ENCODE results near the gene LRRC40.
"Not testable (repeated sequence)": the region's sequence is repeated elsewhere in the genome, so short reads cannot be mapped to it uniquely, and the experiment has no call there.

The LRRC40 gene

GRCh38 chr1:70205434-70206118, at the start of gene LRRC40:
Gene LRRC40, minus strand, starts transcription at chr1:70205579. Its CDS starts 39 bp downstream, at chr1:70205540.
- DNase-seq (ENCODE audit: low read depth in 2 of 2), result peak; percentile 90 to 92

- no peak for DNase-seq (ENCODE audit: low read depth in 2 of 2)
Observed at GRCh38 chr1:70248729-70249128, 43.4 kb upstream of the LRRC40 start.

- DNase-seq (ENCODE audit: low read depth in 2 of 2), result no peak
Observed at GRCh38 chr1:70247768-70248167, 42.4 kb upstream of the LRRC40 start.

- no peak for DNase-seq (ENCODE audit: low read depth in 2 of 2)
Observed at GRCh38 chr1:70247122-70247521, 41.7 kb upstream of the LRRC40 start.

- no peak for DNase-seq (ENCODE audit: low read depth in 2 of 2)
Observed at GRCh38 chr1:70239940-70240339, 34.6 kb upstream of the LRRC40 start.

- DNase-seq (ENCODE audit: low read depth in 2 of 2), result no peak
Observed at GRCh38 chr1:70234733-70235132, 29.4 kb upstream of the LRRC40 start.

- DNase-seq (ENCODE audit: low read depth in 2 of 2), result no peak
Observed at GRCh38 chr1:70231475-70231874, 26.1 kb upstream of the LRRC40 start.

GRCh38 chr1:70228670-70229069, 23.3 kb upstream of the LRRC40 start:
- DNase-seq (ENCODE audit: low read depth in 2 of 2), result no peak

GRCh38 chr1:70227439-70227838, 22.1 kb upstream of the LRRC40 start:
- no peak for DNase-seq (ENCODE audit: low read depth in 2 of 2)

- no peak for DNase-seq (ENCODE audit: low read depth in 2 of 2)
Observed at GRCh38 chr1:70224954-70225353, 19.6 kb upstream of the LRRC40 start.

GRCh38 chr1:70222716-70223235, 17.4 kb upstream of the LRRC40 start:
- no peak for DNase-seq (ENCODE audit: low read depth in 2 of 2)

- peak; percentile 91 for DNase-seq (ENCODE audit: low read depth in 2 of 2)
Observed at GRCh38 chr1:70221238-70222121, 16.1 kb upstream of the LRRC40 start, which contains the start of gene SRSF11. Gene SRSF11, plus strand, starts transcription at chr1:70221380. Its CDS starts 257 bp downstream, at chr1:70221637.

GRCh38 chr1:70220517-70221237, 15.3 kb upstream of the LRRC40 start:
- DNase-seq (ENCODE audit: low read depth in 2 of 2), result no peak

- no peak for DNase-seq (ENCODE audit: low read depth in 2 of 2)
Observed at GRCh38 chr1:70220015-70220414, 14.6 kb upstream of the LRRC40 start.

GRCh38 chr1:70211541-70211940, 6.2 kb upstream of the LRRC40 start:
- no peak for DNase-seq (ENCODE audit: low read depth in 2 of 2)

- no peak for DNase-seq (ENCODE audit: low read depth in 2 of 2)
Observed at GRCh38 chr1:70210820-70211219, 5.4 kb upstream of the LRRC40 start.

GRCh38 chr1:70208292-70208691, 2.9 kb upstream of the LRRC40 start:
- DNase-seq (ENCODE audit: low read depth in 2 of 2), result no peak

- no peak for DNase-seq (ENCODE audit: low read depth in 2 of 2)
Observed at GRCh38 chr1:70207492-70207891, 2.1 kb upstream of the LRRC40 start.

GRCh38 chr1:70206833-70207232, 1.5 kb upstream of the LRRC40 start:
- not testable (repeated sequence) for DNase-seq (ENCODE audit: low read depth in 2 of 2)

- no peak for DNase-seq (ENCODE audit: low read depth in 2 of 2)
Observed at GRCh38 chr1:70205071-70205433, 327 bp downstream of the LRRC40 start.

- no peak for DNase-seq (ENCODE audit: low read depth in 2 of 2)
Observed at GRCh38 chr1:70204600-70204999, 779 bp downstream of the LRRC40 start.

GRCh38 chr1:70204139-70204538, 1.2 kb downstream of the LRRC40 start:
- no peak for DNase-seq (ENCODE audit: low read depth in 2 of 2)
